Right lobe of liver (tissue), 4 donors: ENCODE results near the gene ROBO2.

Experiments used
- POLR2A ChIP-seq: fragments of 450-650 bp; IDR thresholded peaks from one replicate; pipeline ENCODE4 v1.6.1; 2017; ENCODE audit warnings: antibody characterized with exemption, mild to moderate bottlenecking
- TF ChIP-seq, protein P1 (sequence below), 4 donors: fragments of 200-600 bp in 3 of 4; fragments of 450-650 bp in 1 of 4; IDR thresholded peaks; one replicate each; pipeline versions ENCODE4 v1.5.1 to v1.8.0; 2016 to 2022; ENCODE audit warnings: antibody characterized with exemption in 4 of 4, mild to moderate bottlenecking in 2 of 4
- donor health status: DM: no; HTN: no; CAD: no.
- donor health status: DM: no; HTN: no; CAD: no.
- donor health status: DM: no; HTN: yes; CAD: no.

DNA sequence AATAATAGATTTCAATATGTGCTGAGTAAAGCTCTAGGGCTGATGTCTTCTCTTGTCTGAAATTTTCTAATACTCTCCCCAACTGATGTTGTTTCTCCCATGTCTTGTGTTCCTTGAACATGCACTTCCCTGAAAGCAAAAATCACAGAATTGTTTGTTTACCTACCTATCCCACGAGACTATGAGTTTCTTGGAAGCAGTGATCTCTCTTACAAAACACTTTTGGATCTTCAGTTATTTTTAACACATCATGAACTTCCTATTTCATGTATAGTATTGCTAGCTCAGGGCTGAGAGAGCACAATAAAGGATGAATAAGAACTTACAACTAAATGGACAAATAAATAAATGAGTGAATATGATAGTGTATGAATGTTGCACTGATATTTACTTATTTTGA, 365.0 kb downstream of the ROBO2 start:
- TF ChIP-seq, protein P1, sequence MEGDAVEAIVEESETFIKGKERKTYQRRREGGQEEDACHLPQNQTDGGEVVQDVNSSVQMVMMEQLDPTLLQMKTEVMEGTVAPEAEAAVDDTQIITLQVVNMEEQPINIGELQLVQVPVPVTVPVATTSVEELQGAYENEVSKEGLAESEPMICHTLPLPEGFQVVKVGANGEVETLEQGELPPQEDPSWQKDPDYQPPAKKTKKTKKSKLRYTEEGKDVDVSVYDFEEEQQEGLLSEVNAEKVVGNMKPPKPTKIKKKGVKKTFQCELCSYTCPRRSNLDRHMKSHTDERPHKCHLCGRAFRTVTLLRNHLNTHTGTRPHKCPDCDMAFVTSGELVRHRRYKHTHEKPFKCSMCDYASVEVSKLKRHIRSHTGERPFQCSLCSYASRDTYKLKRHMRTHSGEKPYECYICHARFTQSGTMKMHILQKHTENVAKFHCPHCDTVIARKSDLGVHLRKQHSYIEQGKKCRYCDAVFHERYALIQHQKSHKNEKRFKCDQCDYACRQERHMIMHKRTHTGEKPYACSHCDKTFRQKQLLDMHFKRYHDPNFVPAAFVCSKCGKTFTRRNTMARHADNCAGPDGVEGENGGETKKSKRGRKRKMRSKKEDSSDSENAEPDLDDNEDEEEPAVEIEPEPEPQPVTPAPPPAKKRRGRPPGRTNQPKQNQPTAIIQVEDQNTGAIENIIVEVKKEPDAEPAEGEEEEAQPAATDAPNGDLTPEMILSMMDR (IDR thresholded peaks at IDR 0.05) = no peak
- TF ChIP-seq POLR2A = no peak
